Gastrocnemius medialis (tissue), 4 donors: ENCODE results near the gene PSMC3. TPM values are rescaled to one million over a fixed set of nuclear protein-coding genes. Genes with fewer than 3 reads are reported as not detected.

Source experiments
- ATAC-seq, 2 donors: fragments of 150-250 bp; one replicate each; pipeline ENCODE4 v1.9.1; 2016
- DNase-seq, 2 donors: peaks; one replicate each; pipeline ENCODE4 v3.0.0-alpha.2; 2019
- H3K27ac ChIP-seq, 4 donors: fragments of 200-600 bp; sonication (generic); 1 replicate in 1 of 4; 2 replicates in 3 of 4; pipeline ENCODE4 v1.5.1; 2016 to 2018; ENCODE audit warnings: mild to moderate bottlenecking in 2 of 4, moderate library complexity in 1 of 4
- H3K27me3 ChIP-seq, 3 donors: fragments of 200-600 bp; sonication (generic) in 2 of 3; 1 replicate in 1 of 3; 2 replicates in 2 of 3; pipeline versions ENCODE4 v1.5.1 to v1.6.0; 2016 to 2019; ENCODE audit warnings: mild to moderate bottlenecking in 1 of 3, moderate library complexity in 1 of 3
- H3K36me3 ChIP-seq, 2 donors: fragments of 200-600 bp; sonication (generic) in 1 of 2; one replicate each; pipeline ENCODE4 v1.5.1; 2017 to 2018
- H3K4me1 ChIP-seq, 2 donors: fragments of 200-600 bp; sonication (generic) in 1 of 2; one replicate each; pipeline ENCODE4 v1.5.1; 2016 to 2017; ENCODE audit warnings: mild to moderate bottlenecking in 2 of 2
- H3K4me3 ChIP-seq, 4 donors: fragments of 200-600 bp; sonication (generic) in 3 of 4; 1 replicate in 1 of 4; 2 replicates in 3 of 4; pipeline ENCODE4 v1.5.1; 2016 to 2019; ENCODE audit warnings: mild to moderate bottlenecking in 2 of 4
- H3K9me3 ChIP-seq, 3 donors: fragments of 200-600 bp; sonication (generic) in 2 of 3; 1 replicate in 1 of 3; 2 replicates in 2 of 3; pipeline ENCODE4 v1.5.1; 2016 to 2019
- POLR2A ChIP-seq, 2 donors: fragments of 450-650 bp; IDR thresholded peaks; one replicate each; pipeline ENCODE4 v1.6.1; 2017; ENCODE audit warnings: antibody characterized with exemption in 2 of 2, mild to moderate bottlenecking in 2 of 2, moderate library complexity in 2 of 2
- in situ Hi-C, 4 donors: fragments of 200-750 bp; cut with MboI; loops; one replicate each; pipeline versions ENCODE4 v1.15.0 to v1.8.0; 2017; ENCODE audit warnings: low sequenced_read_pairs in 4 of 4
- intact Hi-C: fragments of 100-400 bp; cut with DNase I; formaldehyde crosslinking; loops from one replicate; pipeline ENCODE4 v1.15.1; 2023; ENCODE audit warnings: low total_unique reads
- total RNA-seq, 4 donors: library from RNA; depleted of rRNA; stranded (reverse); fragments of >200 nt; gene quantifications; one replicate each; pipeline versions ENCODE4 v1.1.0 to v1.2.3, GENCODE V29; 2016
- TF ChIP-seq, protein P1 (sequence below), 5 experiments: fragments of 450-650 bp in 3 of 5; fragments of 200-600 bp in 2 of 5; sonication (generic) in 2 of 5; IDR thresholded peaks in 4 of 5; conservative IDR thresholded peaks in 1 of 5; 1 replicate in 4 of 5; 2 replicates in 1 of 5; pipeline ENCODE4 v1.5.1; 2016 to 2019; ENCODE audit warnings: antibody characterized with exemption in 5 of 5, mild to moderate bottlenecking in 3 of 5, moderate library complexity in 3 of 5

PSMC3 gene
- total RNA-seq, 4 donors from 2014 or later = 243 to 350 (median 329) TPM

- Histone ChIP-seq H3K27me3 (no peaks in the 10 kb centered on the region), H3K4me3 (no peak overlapping the region), H3K36me3 (no peaks in the 10 kb centered on the region), H3K4me1 (peaks cover 17 to 19% of the 10 kb centered on the region in 2 donors), H3K27ac (peak overlapping the region in 3 of 4 donors; percentile 49 to 64 (median 63)), H3K9me3 (no peaks in the 10 kb centered on the region)
- no peak for TF ChIP-seq POLR2A (IDR thresholded peaks at IDR 0.05)
- TF ChIP-seq, protein P1, sequence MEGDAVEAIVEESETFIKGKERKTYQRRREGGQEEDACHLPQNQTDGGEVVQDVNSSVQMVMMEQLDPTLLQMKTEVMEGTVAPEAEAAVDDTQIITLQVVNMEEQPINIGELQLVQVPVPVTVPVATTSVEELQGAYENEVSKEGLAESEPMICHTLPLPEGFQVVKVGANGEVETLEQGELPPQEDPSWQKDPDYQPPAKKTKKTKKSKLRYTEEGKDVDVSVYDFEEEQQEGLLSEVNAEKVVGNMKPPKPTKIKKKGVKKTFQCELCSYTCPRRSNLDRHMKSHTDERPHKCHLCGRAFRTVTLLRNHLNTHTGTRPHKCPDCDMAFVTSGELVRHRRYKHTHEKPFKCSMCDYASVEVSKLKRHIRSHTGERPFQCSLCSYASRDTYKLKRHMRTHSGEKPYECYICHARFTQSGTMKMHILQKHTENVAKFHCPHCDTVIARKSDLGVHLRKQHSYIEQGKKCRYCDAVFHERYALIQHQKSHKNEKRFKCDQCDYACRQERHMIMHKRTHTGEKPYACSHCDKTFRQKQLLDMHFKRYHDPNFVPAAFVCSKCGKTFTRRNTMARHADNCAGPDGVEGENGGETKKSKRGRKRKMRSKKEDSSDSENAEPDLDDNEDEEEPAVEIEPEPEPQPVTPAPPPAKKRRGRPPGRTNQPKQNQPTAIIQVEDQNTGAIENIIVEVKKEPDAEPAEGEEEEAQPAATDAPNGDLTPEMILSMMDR (IDR thresholded peaks at IDR 0.05 in 4 of 5, conservative IDR thresholded peaks at IDR 0.05 in 1 of 5) = no peak
- in situ Hi-C loops (no loop called here), intact Hi-C loops (no loop called here)
- DNase-seq (peak in 1 of 2 donors; percentile 68), ATAC-seq (peak; percentile 31 to 55)
Measured at GRCh38 chr11:47437746-47438418, 11.6 kb upstream of the PSMC3 start.

DNA sequence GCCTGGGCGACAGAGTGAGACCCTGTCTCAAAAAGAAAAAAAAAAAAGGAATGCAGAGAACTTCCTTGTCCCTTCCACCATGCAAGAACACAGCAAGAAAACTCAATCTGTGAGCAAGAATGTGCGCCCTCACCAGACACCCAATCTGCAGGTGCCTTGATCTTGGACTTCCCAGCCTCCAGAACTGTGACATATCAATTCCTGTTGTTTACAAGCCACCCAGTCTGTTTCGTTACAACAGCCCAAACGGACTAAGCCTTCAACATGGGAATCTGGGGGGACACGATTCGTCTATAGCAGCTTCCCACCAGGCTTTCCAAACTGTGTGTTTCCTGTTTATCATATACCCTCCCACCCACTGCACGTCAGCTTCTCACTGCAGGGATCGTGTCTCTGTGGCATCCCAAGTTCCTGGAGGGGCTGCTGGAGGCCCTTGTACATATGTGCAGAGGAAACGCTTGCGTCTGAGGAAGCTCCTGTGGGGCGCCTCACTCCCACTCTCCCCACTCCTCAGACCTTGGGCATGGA, 11.0 kb upstream of the PSMC3 start:
- peaks cover 11 to 16% of the 10 kb centered on the region in 2 donors for H3K4me1 ChIP-seq
- TF ChIP-seq, protein P1 (IDR thresholded peaks at IDR 0.05 in 4 of 5, conservative IDR thresholded peaks at IDR 0.05 in 1 of 5) = no peak
- TF ChIP-seq POLR2A (IDR thresholded peaks at IDR 0.05) = no peak
- H3K36me3 ChIP-seq = no peaks in the 10 kb centered on the region
- no peaks in the 10 kb centered on the region for H3K27me3 ChIP-seq
- DNase-seq (no peak), ATAC-seq (peak in 1 of 2 donors; percentile 4)
- in situ Hi-C loops = no loop called here
- intact Hi-C loops = no loop called here
- H3K27ac ChIP-seq = peak overlapping the region in 3 of 4 donors; percentile 49 to 64 (median 63)
- no peak overlapping the region for H3K4me3 ChIP-seq
- H3K9me3 ChIP-seq = no peaks in the 10 kb centered on the region

DNA sequence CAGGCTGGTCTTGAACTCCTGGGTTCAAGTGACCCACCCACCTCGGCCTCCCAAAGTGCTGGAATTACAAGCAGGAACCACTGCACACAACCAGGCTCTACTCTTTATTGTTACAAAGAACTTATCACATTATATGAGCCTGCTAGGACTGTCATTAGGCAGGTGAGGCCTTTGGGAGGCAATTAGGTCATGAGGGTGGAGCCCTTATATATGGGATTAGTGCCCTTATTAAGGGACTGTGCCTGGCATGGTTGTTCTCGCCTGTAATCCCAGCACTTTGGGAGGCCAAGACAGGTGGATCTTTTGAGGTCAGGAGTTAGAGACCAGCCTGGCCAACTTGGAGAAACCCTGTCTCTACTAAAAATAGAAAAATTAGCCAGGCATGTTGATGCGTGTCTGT, 10.5 kb upstream of the PSMC3 start:
- Histone ChIP-seq H3K4me3 (no peak overlapping the region), H3K27me3 (no peaks in the 10 kb centered on the region), H3K9me3 (no peaks in the 10 kb centered on the region), H3K27ac (no peak overlapping the region), H3K4me1 (peaks cover 10 to 19% of the 10 kb centered on the region in 2 donors), H3K36me3 (no peaks in the 10 kb centered on the region)
- ATAC-seq (no peak), DNase-seq (no peak)
- intact Hi-C loops (no loop called here), in situ Hi-C loops (no loop called here)
- TF ChIP-seq, protein P1 (IDR thresholded peaks at IDR 0.05 in 4 of 5, conservative IDR thresholded peaks at IDR 0.05 in 1 of 5) = no peak
- TF ChIP-seq POLR2A (IDR thresholded peaks at IDR 0.05) = no peak

DNA sequence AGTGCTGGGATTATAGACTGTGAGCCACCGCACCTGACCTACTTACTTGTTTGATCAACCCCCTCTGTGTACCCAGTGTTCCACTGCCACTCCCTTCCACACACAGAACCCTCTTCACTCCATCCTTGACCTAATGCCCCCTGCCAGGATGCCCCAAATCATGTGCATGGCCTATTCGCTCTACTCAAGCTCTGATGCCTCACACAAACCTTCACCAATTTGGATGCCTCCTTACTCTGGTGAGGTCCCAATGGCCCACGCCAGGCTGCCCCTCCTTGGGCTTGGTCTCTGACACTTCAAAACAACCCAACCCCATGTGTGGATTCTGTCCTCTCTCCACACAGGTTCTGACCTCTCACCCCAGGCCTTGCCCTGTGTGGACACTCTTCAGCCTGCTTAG, 9.4 kb upstream of the PSMC3 start:
- DNase-seq (no peak), ATAC-seq (no peak)
- Histone ChIP-seq H3K4me1 (peaks cover 10 to 24% of the 10 kb centered on the region in 2 donors), H3K4me3 (no peak overlapping the region), H3K9me3 (no peaks in the 10 kb centered on the region), H3K36me3 (no peaks in the 10 kb centered on the region), H3K27ac (no peak overlapping the region), H3K27me3 (no peaks in the 10 kb centered on the region)
- no peak for TF ChIP-seq POLR2A (IDR thresholded peaks at IDR 0.05)
- TF ChIP-seq, protein P1 (IDR thresholded peaks at IDR 0.05 in 4 of 5, conservative IDR thresholded peaks at IDR 0.05 in 1 of 5) = no peak
- intact Hi-C loops = no loop called here
- in situ Hi-C loops = no loop called here
